HEK293 (cell line): ENCODE results near the gene CEBPZ.
"Not testable (repeated sequence)": the region's sequence is repeated elsewhere in the genome, so short reads cannot be mapped to it uniquely, and the experiment has no call there.

Experiments
- YY1 ChIP-seq: fragments of 450-650 bp; formaldehyde crosslinking; IDR thresholded peaks from 2 replicates; pipeline ENCODE4 v1.5.1; 2018; ENCODE audit warnings: missing biosample characterization, missing genetic modification characterization
- ZNF121 ChIP-seq: fragments of 450-650 bp; formaldehyde crosslinking; IDR thresholded peaks from 2 replicates; pipeline ENCODE4 v1.5.1; 2016; ENCODE audit warnings: missing biosample characterization, missing genetic modification characterization
- ZNF16 ChIP-seq: fragments of 450-650 bp; formaldehyde crosslinking; IDR thresholded peaks from 2 replicates; pipeline ENCODE4 v1.5.1; 2016; ENCODE audit warnings: low read depth, missing biosample characterization, missing genetic modification characterization
- ZNF2 ChIP-seq: fragments of 450-650 bp; formaldehyde crosslinking; IDR thresholded peaks from 2 replicates; pipeline ENCODE4 v1.5.1; 2016; ENCODE audit warnings: missing biosample characterization, missing genetic modification characterization
- ZNF501 ChIP-seq: fragments of 450-650 bp; formaldehyde crosslinking; IDR thresholded peaks from 2 replicates; pipeline ENCODE4 v1.5.1; 2016; ENCODE audit warnings: missing biosample characterization, missing genetic modification characterization
- ZNF555 ChIP-seq: fragments of 450-650 bp; formaldehyde crosslinking; conservative IDR thresholded peaks from 2 replicates; pipeline ENCODE4 v1.5.1; 2017; ENCODE audit warnings: missing biosample characterization, mild to moderate bottlenecking, missing genetic modification characterization, inconsistent platforms
- TF ChIP-seq, protein P1 (sequence below): fragments of 450-650 bp; formaldehyde crosslinking; IDR thresholded peaks from 2 replicates; pipeline ENCODE4 v1.5.1; 2016; ENCODE audit warnings: missing biosample characterization, missing genetic modification characterization
- TF ChIP-seq, protein P2 (sequence below): IDR thresholded peaks from 2 replicates; pipeline ENCODE4 v1.6.1; 2011; ENCODE audit warnings: mild to moderate bottlenecking, low read depth, low read length, borderline replicate concordance
- TF ChIP-seq, protein P3 (sequence below): fragments of 450-650 bp; formaldehyde crosslinking; IDR thresholded peaks from 2 replicates; pipeline ENCODE4 v1.5.1; 2016; ENCODE audit warnings: missing biosample characterization, missing genetic modification characterization
- TF ChIP-seq, protein P4 (sequence below): fragments of 450-650 bp; formaldehyde crosslinking; IDR thresholded peaks from 2 replicates; pipeline ENCODE4 v1.5.1; 2016; ENCODE audit warnings: missing biosample characterization, missing genetic modification characterization
- TF ChIP-seq, protein P5 (sequence below): fragments of 450-650 bp; formaldehyde crosslinking; IDR thresholded peaks from 2 replicates; pipeline ENCODE4 v1.5.1; 2016; ENCODE audit warnings: missing biosample characterization, missing genetic modification characterization

DNA sequence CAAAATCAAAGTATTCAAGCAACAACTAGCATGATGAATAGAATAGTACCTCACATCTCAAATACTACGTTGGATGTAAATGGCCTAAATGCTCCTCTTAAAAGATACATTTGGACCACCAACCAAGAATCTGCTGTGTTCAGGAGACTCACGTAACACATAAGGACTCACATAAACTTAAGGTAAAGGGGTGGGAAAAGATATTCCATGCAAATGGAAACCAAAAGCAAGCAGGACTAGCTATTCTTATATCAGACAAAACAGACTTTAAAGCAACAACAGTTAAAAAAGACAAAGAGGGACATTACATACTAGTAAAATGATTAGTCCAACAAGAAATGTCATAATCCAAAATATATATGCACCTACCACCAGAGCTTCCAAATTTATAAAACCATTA, 24.6 kb downstream of the CEBPZ start:
- not testable (repeated sequence) for TF ChIP-seq ZNF501; ZNF121 (tag by site-specific recombination); YY1 (tag by site-specific recombination); ZNF16 (tag by site-specific recombination); ZNF555; ZNF2 (tag by site-specific recombination)
- TF ChIP-seq, protein P1, sequence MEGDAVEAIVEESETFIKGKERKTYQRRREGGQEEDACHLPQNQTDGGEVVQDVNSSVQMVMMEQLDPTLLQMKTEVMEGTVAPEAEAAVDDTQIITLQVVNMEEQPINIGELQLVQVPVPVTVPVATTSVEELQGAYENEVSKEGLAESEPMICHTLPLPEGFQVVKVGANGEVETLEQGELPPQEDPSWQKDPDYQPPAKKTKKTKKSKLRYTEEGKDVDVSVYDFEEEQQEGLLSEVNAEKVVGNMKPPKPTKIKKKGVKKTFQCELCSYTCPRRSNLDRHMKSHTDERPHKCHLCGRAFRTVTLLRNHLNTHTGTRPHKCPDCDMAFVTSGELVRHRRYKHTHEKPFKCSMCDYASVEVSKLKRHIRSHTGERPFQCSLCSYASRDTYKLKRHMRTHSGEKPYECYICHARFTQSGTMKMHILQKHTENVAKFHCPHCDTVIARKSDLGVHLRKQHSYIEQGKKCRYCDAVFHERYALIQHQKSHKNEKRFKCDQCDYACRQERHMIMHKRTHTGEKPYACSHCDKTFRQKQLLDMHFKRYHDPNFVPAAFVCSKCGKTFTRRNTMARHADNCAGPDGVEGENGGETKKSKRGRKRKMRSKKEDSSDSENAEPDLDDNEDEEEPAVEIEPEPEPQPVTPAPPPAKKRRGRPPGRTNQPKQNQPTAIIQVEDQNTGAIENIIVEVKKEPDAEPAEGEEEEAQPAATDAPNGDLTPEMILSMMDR (tag by site-specific recombination), result not testable (repeated sequence)
- TF ChIP-seq, protein P2, sequence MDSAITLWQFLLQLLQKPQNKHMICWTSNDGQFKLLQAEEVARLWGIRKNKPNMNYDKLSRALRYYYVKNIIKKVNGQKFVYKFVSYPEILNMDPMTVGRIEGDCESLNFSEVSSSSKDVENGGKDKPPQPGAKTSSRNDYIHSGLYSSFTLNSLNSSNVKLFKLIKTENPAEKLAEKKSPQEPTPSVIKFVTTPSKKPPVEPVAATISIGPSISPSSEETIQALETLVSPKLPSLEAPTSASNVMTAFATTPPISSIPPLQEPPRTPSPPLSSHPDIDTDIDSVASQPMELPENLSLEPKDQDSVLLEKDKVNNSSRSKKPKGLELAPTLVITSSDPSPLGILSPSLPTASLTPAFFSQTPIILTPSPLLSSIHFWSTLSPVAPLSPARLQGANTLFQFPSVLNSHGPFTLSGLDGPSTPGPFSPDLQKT, result not testable (repeated sequence)
- TF ChIP-seq, protein P3, sequence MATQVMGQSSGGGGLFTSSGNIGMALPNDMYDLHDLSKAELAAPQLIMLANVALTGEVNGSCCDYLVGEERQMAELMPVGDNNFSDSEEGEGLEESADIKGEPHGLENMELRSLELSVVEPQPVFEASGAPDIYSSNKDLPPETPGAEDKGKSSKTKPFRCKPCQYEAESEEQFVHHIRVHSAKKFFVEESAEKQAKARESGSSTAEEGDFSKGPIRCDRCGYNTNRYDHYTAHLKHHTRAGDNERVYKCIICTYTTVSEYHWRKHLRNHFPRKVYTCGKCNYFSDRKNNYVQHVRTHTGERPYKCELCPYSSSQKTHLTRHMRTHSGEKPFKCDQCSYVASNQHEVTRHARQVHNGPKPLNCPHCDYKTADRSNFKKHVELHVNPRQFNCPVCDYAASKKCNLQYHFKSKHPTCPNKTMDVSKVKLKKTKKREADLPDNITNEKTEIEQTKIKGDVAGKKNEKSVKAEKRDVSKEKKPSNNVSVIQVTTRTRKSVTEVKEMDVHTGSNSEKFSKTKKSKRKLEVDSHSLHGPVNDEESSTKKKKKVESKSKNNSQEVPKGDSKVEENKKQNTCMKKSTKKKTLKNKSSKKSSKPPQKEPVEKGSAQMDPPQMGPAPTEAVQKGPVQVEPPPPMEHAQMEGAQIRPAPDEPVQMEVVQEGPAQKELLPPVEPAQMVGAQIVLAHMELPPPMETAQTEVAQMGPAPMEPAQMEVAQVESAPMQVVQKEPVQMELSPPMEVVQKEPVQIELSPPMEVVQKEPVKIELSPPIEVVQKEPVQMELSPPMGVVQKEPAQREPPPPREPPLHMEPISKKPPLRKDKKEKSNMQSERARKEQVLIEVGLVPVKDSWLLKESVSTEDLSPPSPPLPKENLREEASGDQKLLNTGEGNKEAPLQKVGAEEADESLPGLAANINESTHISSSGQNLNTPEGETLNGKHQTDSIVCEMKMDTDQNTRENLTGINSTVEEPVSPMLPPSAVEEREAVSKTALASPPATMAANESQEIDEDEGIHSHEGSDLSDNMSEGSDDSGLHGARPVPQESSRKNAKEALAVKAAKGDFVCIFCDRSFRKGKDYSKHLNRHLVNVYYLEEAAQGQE (tag by site-specific recombination), result not testable (repeated sequence)
- TF ChIP-seq, protein P4, sequence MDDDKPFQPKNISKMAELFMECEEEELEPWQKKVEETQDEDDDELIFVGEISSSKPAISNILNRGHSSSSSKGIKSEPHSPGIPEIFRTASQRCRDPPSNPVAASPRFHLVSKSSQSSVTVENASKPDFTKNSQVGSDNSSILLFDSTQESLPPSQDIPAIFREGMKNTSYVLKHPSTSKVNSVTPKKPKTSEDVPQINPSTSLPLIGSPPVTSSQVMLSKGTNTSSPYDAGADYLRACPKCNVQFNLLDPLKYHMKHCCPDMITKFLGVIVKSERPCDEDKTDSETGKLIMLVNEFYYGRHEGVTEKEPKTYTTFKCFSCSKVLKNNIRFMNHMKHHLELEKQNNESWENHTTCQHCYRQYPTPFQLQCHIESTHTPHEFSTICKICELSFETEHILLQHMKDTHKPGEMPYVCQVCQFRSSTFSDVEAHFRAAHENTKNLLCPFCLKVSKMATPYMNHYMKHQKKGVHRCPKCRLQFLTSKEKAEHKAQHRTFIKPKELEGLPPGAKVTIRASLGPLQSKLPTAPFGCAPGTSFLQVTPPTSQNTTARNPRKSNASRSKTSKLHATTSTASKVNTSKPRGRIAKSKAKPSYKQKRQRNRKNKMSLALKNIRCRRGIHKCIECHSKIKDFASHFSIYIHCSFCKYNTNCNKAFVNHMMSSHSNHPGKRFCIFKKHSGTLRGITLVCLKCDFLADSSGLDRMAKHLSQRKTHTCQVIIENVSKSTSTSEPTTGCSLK, result not testable (repeated sequence)
- TF ChIP-seq, protein P5, sequence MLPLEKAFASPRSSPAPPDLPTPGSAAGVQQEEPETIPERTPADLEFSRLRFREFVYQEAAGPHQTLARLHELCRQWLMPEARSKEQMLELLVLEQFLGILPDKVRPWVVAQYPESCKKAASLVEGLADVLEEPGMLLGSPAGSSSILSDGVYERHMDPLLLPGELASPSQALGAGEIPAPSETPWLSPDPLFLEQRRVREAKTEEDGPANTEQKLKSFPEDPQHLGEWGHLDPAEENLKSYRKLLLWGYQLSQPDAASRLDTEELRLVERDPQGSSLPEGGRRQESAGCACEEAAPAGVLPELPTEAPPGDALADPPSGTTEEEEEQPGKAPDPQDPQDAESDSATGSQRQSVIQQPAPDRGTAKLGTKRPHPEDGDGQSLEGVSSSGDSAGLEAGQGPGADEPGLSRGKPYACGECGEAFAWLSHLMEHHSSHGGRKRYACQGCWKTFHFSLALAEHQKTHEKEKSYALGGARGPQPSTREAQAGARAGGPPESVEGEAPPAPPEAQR (tag by site-specific recombination), result not testable (repeated sequence)
